Sigmoid colon (tissue), 7 donors: ENCODE results near the gene LAD1. TPM values are rescaled to one million over a fixed set of nuclear protein-coding genes. Genes with fewer than 3 reads are reported as not detected.

ENCODE experiments used
- DNase-seq: peaks from one replicate; pipeline ENCODE4 v3.0.0-alpha.2; 2019
- H3K27ac ChIP-seq, 4 donors: fragments of 200-600 bp; sonication (generic); one replicate each; pipeline ENCODE4 v1.5.1; 2016 to 2019; ENCODE audit warnings: mild to moderate bottlenecking in 1 of 4
- H3K27me3 ChIP-seq, 3 donors: fragments of 200-600 bp; sonication (generic); one replicate each; pipeline ENCODE4 v1.5.1; 2019; ENCODE audit warnings: mild to moderate bottlenecking in 1 of 3
- H3K36me3 ChIP-seq, 4 donors: fragments of 200-600 bp; sonication (generic); one replicate each; pipeline ENCODE4 v1.5.1; 2016 to 2019
- H3K4me1 ChIP-seq, 4 donors: fragments of 200-600 bp; sonication (generic); one replicate each; pipeline ENCODE4 v1.5.1; 2017 to 2019
- H3K4me3 ChIP-seq, 4 donors: fragments of 200-600 bp; sonication (generic); one replicate each; pipeline ENCODE4 v1.5.1; 2017 to 2019; ENCODE audit warnings: mild to moderate bottlenecking in 2 of 4, moderate library complexity in 1 of 4
- H3K9me3 ChIP-seq, 4 donors: fragments of 200-600 bp in 3 of 4; sonication (generic) in 3 of 4; one replicate each; pipeline versions ENCODE4 v1.5.1 to v1.6.1; 2013 to 2019
- EP300 ChIP-seq, 4 donors: sonication (generic); formaldehyde crosslinking; IDR thresholded peaks; one replicate each; pipeline ENCODE4 v1.6.1; 2017; ENCODE audit warnings: antibody characterized with exemption in 4 of 4
- POLR2A ChIP-seq, 2 donors: fragments of 450-650 bp; IDR thresholded peaks; one replicate each; pipeline ENCODE4 v1.6.1; 2016; ENCODE audit warnings: antibody characterized with exemption in 2 of 2, mild to moderate bottlenecking in 2 of 2, moderate library complexity in 2 of 2
- POLR2AphosphoS5 ChIP-seq, 4 donors: sonication (generic); formaldehyde crosslinking; IDR thresholded peaks; one replicate each; pipeline ENCODE4 v1.6.1; 2017; ENCODE audit warnings: antibody characterized with exemption in 4 of 4
- WGBS, 2 donors: extraction: QIAGEN DNeasy Blood & Tissue Kit; methylation state at CpG; one replicate each; pipeline ENCODE4 v1.1.7; 2013; 5-methylcytosine and 5-hydroxymethylcytosine counted together
- intact Hi-C: fragments of 100-400 bp; cut with DNase I; formaldehyde crosslinking; loops from one replicate; pipeline ENCODE4 v1.15.1; 2023
- polyA plus RNA-seq, 3 donors: library from polyadenylated mRNA; stranded (reverse); fragments of 200-250 nt; gene quantifications; one replicate each; pipeline ENCODE4 v1.2.3, GENCODE V29; 2013
- total RNA-seq, 4 donors: library from RNA; depleted of rRNA; stranded (reverse); fragments of >200 nt; gene quantifications; one replicate each; pipeline ENCODE4 v1.1.0, GENCODE V29; 2016
- TF ChIP-seq, protein P1 (sequence below), 4 experiments: fragments of 450-650 bp in 3 of 4; fragments of 200-600 bp in 1 of 4; IDR thresholded peaks; one replicate each; pipeline ENCODE4 v1.5.1; 2016 to 2019; ENCODE audit warnings: antibody characterized with exemption in 4 of 4, mild to moderate bottlenecking in 3 of 4, moderate library complexity in 2 of 4
- donor health status: healthy with polysubstance abuse.
- donor health status: Bipolar disorder and iron deficiency.
- donor health status: healthy.

Gene LAD1
- total and polyA plus RNA-seq, 7 donors = 63.7 to 151 (median 102) TPM; not detected in 4

GRCh38 chr1:201430776-201431175 is 31.7 kb upstream of the LAD1 start:
- DNase-seq = no peak
- no peak overlapping the region for H3K27ac ChIP-seq
- no peaks in the 10 kb centered on the region for H3K9me3 ChIP-seq
- peaks cover 0 to 2% (median 0%) of the 10 kb centered on the region in 3 donors for H3K27me3 ChIP-seq
- intact Hi-C loops = no loop called here
- TF ChIP-seq, protein P1, sequence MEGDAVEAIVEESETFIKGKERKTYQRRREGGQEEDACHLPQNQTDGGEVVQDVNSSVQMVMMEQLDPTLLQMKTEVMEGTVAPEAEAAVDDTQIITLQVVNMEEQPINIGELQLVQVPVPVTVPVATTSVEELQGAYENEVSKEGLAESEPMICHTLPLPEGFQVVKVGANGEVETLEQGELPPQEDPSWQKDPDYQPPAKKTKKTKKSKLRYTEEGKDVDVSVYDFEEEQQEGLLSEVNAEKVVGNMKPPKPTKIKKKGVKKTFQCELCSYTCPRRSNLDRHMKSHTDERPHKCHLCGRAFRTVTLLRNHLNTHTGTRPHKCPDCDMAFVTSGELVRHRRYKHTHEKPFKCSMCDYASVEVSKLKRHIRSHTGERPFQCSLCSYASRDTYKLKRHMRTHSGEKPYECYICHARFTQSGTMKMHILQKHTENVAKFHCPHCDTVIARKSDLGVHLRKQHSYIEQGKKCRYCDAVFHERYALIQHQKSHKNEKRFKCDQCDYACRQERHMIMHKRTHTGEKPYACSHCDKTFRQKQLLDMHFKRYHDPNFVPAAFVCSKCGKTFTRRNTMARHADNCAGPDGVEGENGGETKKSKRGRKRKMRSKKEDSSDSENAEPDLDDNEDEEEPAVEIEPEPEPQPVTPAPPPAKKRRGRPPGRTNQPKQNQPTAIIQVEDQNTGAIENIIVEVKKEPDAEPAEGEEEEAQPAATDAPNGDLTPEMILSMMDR (IDR thresholded peaks at IDR 0.05) = no peak
- TF ChIP-seq POLR2A (IDR thresholded peaks at IDR 0.05) (no peak), EP300 (IDR thresholded peaks at IDR 0.05) (no peak), POLR2AphosphoS5 (IDR thresholded peaks at IDR 0.05) (no peak)
- H3K4me3 ChIP-seq = no peak overlapping the region
- peaks cover 0 to 6% (median 4%) of the 10 kb centered on the region in 4 donors for H3K4me1 ChIP-seq
- WGBS, 2 donors = 83 to 86% methylated on average over 4 of the region's 4 CpGs
- H3K36me3 ChIP-seq = no peaks in the 10 kb centered on the region

- H3K27me3 ChIP-seq = peaks cover 0 to 2% (median 0%) of the 10 kb centered on the region in 3 donors
- H3K9me3 ChIP-seq = no peaks in the 10 kb centered on the region
- DNase-seq = no peak
- intact Hi-C loops = no loop called here
- no peak overlapping the region for H3K27ac ChIP-seq
- WGBS, 2 donors = 84 to 88% methylated on average over 18 of the region's 18 CpGs
- no peak for TF ChIP-seq EP300 (IDR thresholded peaks at IDR 0.05)
- TF ChIP-seq, protein P1 (IDR thresholded peaks at IDR 0.05) = no peak
- no peak for TF ChIP-seq POLR2AphosphoS5 (IDR thresholded peaks at IDR 0.05)
- TF ChIP-seq POLR2A (IDR thresholded peaks at IDR 0.05) = no peak
- no peak overlapping the region for H3K4me3 ChIP-seq
- H3K4me1 ChIP-seq = no peaks in the 10 kb centered on the region
- H3K36me3 ChIP-seq = no peaks in the 10 kb centered on the region
Measured at GRCh38 chr1:201429736-201430501, 30.8 kb upstream of the LAD1 start.

DNA sequence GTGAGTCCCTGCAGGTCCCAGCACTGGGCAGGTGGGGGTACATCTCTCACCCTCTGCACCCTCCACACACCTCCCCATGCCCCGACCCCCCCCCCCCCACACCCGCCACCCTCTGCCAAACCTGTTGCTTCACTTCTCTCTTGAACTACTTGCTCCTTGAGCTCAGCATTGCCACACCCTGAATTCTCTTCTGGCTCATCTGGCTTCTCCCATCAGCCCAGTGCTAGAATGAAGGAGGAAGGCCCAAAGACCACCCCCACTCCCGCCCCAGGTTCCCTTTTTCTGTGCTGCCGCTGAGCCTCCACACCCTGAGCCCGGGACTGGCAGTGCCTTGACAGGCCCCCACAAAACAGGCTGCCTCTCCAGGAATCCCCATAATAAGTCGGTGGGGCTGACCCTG is 28.8 kb upstream of the LAD1 start:
- H3K27me3 ChIP-seq = peaks cover 0 to 2% (median 0%) of the 10 kb centered on the region in 3 donors
- H3K27ac ChIP-seq = no peak overlapping the region
- DNase-seq = no peak
- H3K36me3 ChIP-seq = no peaks in the 10 kb centered on the region
- intact Hi-C loops = no loop called here
- no peaks in the 10 kb centered on the region for H3K4me1 ChIP-seq
- TF ChIP-seq, protein P1 (IDR thresholded peaks at IDR 0.05) = no peak
- TF ChIP-seq EP300 (IDR thresholded peaks at IDR 0.05) (no peak), POLR2A (IDR thresholded peaks at IDR 0.05) (no peak), POLR2AphosphoS5 (IDR thresholded peaks at IDR 0.05) (no peak)
- 58 to 71% methylated on average over 6 of the region's 6 CpGs for WGBS, 2 donors
- no peak overlapping the region for H3K4me3 ChIP-seq
- H3K9me3 ChIP-seq = no peaks in the 10 kb centered on the region

DNA sequence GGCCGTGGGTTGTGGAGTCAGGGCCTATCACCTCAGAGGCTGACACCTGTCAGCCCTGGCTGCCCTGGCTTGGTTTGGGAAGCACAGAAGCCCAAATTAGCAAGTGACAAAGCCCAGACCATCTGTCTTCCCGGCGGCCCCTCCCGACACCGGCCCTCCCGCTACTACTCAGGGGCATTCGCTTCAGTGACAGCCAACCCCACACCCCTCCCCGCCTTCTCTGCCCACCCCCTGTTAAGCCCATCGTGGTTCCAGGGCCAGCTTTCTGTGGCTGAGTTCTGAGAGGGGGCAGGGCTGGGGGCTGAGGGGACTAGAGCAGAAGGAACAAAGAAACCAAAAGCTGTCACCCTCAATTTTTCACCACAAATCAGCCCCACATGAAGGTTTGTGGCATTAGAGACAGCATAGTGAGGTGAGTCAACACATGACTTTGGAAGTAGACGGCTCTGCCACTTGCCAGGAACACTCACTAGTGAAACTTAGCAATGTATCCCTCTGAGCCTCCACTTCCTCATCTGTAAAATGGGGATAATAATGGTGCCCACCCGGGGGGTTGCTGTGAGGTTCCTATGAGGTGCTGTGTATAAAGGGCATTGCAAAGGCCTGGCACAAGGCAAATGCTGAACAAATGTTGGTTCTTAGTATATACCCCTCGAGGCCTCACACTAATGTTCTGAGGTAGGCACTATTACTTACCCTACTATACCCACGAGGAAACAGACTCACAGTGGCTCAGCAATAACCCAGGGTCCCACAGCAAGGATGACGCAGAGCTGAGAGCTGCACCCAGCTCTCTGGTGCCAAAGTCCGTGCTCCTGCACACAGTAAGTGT is 27.6 kb upstream of the LAD1 start:
- no peak for TF ChIP-seq EP300 (IDR thresholded peaks at IDR 0.05)
- no peak for TF ChIP-seq POLR2AphosphoS5 (IDR thresholded peaks at IDR 0.05)
- Histone ChIP-seq H3K27ac (no peak overlapping the region), H3K36me3 (no peaks in the 10 kb centered on the region), H3K27me3 (peaks cover 0 to 2% (median 0%) of the 10 kb centered on the region in 3 donors), H3K9me3 (no peaks in the 10 kb centered on the region), H3K4me3 (no peak overlapping the region), H3K4me1 (no peaks in the 10 kb centered on the region)
- WGBS, 2 donors = 58 to 77% methylated on average over 15 of the region's 15 CpGs
- DNase-seq = no peak
- intact Hi-C loops = no loop called here

- no peak for DNase-seq
- intact Hi-C loops = no loop called here
- TF ChIP-seq POLR2AphosphoS5 (IDR thresholded peaks at IDR 0.05) (no peak), POLR2A (IDR thresholded peaks at IDR 0.05) (no peak), EP300 (IDR thresholded peaks at IDR 0.05) (no peak)
- TF ChIP-seq, protein P1 (IDR thresholded peaks at IDR 0.05) = no peak
Measured at GRCh38 chr1:201424146-201424545, 25.0 kb upstream of the LAD1 start.

More at GRCh38 chr1:201424146-201424545, 25.0 kb upstream of the LAD1 start:
- Histone ChIP-seq H3K4me3 (no peak overlapping the region), H3K36me3 (no peaks in the 10 kb centered on the region), H3K27me3 (no peaks in the 10 kb centered on the region), H3K27ac (no peak overlapping the region), H3K4me1 (peaks cover 0 to 7% (median 0%) of the 10 kb centered on the region in 4 donors), H3K9me3 (no peaks in the 10 kb centered on the region)
- WGBS, 2 donors = 88 to 93% methylated on average over 2 of the region's 2 CpGs
